Measurements from ENCODE around the gene PTCD3. TPM values are rescaled to one million over a fixed set of nuclear protein-coding genes. Genes with fewer than 3 reads are reported as not detected.

PTCD3 gene
- total RNA-seq, 1 donor from 2014 or later, result 131 TPM

DNA sequence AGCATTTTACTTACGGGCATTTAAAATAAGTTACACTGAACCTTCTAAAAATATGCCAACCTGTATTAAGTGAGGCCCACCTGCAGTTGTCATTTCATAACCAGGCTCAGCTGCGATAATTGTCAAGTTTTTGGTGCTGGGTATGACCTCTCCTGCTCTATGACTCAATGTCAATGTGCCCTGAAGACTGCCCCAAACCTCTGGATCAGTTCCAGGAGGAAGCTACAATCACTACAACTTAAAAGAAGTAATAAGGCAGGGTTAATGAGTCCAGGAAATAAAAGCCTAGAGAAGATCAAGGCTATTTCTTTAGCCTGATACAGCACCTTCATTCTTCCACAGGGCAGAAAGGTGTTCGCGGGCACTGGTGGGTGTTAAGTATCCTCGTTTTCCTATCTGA, 23.3 kb upstream of the PTCD3 start:
- no peak for DNase-seq

DNA sequence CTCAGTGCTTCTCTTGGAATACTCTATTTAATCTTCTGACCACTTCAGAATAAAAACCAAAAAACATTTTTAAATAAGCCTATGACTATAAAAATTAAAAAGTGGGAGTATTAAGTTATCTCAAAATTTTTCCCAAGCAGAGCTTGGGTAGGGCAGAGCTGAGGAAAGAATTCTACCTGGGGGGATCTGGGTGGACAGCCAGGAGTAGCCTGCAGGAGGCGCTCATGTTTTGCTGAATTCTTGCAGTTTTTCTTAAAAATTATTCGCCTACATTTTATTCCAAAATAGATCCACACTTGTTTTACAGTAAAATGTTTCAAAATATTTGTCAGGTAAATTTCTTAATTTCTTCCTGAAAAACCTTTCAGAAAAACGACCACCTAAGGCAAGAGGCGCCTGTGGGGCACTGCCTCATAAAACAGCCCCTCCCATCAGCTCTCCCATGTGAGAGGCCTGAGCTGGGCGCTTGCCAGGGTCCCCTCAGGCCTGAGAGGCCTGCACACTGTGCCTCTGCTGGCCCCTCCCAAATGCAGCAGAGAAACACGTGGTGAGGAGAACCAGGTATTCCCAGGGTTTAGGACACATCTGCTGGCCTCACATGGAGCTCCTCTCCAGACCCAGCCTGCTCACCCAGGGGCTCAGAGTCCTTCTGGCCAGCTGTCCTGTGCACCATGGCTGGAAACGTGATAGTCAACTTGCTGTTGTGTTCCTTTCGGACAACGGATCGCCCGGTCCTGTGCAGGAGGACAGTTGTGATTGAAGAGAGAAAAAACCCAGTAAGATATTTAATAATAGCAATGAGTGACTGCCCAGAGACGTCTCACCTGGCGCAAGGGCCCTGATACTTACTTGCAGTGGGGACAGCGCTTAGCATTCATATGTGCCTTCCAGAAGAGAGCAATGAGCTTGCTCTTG, 17.8 kb upstream of the PTCD3 start:
- DNase-seq, result no peak

DNA sequence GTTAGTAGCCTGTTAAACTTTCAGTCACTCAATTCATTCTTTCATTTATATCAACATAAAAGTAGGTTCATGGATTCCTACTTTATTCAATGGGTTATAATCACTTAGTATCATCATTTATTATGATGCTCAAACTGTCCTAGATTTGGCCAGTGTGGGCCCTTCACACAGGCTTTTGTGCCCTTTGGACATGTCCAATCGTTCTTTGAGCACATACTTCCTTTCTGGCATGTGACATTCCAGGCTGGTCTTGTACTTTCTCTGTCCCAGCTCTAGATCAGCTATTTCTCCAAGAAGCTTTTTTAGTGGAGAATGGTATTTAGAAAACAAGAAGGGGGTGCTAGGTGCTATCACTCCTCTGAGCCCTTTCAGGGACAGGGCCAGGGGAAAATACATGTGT, 11.8 kb upstream of the PTCD3 start:
- DNase-seq, result no peak

DNA sequence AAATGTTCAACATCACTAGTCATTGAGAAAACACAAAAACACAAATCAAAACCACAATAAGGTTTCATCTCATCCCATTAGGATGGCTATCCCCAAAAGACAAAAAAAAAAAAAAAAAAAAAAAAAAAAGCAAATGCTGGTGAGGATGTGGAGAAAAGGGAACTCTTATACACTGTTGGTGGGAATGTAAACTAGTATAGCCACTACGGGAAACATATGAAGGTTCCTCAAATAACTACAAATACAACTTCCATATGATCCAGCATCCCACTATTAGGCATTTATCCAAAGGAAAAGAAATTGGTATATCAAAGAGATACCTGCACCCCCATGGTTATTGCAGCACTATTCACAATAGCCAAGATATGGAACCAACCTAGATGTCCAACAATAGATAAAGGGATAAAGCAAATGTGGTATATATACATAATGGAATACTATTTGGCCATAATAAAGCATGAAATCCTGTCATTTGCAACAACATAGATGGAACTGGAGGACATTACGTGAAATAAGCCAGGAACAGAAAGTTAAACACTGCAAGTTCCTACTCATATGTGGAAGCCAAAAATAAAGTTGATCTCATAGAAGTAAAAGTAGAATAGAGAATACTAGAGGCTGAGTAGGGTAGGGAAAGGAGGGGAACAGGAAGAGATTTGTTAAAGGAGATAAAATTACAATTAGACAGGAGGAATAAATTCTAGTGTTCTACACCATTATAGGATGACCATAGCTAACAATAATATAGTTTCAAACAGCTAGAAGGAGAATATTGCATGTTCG, 8.7 kb upstream of the PTCD3 start:
- DNase-seq, result no peak

DNA sequence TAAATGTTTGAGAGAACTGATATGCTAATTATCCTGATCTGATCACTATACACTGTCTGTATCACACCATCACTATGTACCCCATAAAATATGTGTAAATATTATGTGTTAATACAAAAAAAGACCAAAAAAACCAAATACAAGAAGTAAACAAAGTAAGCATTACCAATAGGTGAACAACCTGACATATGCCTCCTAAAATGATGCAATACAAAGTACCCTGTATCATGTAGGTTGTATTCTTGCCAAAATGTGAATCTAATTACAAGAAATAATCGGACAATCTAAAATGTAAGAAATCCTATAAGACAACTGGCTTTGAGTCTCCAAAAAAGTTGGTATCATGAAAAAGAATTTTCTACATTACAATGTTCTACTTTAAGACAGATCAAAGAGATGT, 8.1 kb upstream of the PTCD3 start:
- no peak for DNase-seq

DNA sequence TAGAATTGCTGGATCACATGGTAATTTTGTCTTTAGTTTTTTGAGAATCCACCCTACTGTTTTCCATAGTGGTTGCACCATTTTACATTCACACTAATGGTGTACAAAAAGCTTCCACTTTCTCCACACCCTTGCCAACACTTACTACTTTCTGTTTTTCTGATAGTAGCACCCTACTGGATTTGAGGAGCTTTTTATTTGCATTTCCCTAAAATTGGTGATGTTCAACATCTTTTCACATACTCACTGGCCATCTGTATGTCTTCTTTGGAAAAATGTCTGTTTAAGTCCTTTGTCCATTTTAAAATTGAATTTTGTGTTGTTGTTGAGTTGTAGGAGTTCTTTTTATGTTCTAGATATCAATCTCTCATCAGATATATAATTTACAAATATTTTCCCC, 3.9 kb upstream of the PTCD3 start:
- no peak for DNase-seq

DNA sequence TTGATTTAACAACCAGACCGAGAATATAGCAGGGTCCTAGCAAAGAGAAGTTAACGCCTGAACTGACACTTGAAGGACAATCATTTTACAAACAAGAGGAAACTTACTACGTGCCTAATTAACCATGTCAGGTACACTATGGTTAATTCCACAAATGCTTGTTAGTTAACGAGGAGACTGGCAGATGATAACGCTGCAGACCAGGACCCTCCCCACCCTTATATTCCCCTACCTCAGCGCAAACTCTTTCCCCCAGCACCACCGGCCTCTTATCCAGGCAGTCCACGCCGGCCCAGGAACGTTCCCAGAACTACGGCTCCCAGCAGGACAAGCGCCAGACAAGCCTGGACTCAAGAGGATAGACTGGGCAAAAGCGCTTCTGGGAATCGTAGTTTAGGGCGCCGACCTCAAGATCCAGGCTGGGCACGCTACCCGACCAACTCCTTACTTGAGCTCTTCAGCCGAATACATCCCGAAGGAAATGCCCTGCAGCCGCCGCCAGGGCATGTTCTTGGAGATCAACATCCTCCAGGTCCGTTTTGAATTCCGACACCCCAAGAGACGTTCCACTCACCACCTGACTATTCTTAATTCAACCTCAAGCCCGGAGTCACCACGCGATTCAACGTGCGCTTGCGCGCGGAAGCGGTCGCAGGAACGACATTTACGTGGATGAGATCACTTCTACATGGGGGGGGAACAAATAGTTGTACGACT, 625 bp upstream of the PTCD3 start, which contains the start of gene POLR1A:
POLR1A (minus strand) TSS at position 635 of the 717 bp plus-strand sequence; CDS start at position 525, 110 bp downstream.
- DNase-seq, result peak; percentile 94

DNA sequence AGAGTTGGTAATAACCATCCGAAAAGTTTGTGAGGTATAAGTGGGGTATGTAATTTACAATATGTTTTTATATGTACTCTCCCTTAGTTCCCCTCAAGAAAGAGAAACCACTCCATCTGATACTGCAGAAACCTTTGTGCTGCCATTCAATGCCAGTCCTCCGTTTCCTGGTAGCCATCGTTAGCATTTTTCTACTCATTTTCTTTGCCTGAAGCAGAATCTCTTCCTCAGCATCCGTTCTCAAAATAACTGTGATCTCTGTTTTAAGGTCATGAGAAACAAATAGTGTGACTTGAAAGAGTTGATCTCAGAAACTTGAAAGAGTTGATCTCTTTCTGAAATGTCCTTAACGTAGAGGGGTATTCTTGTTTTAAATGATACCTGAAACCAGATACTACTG, 996 bp downstream of the PTCD3 start:
- DNase-seq, result no peak

DNA sequence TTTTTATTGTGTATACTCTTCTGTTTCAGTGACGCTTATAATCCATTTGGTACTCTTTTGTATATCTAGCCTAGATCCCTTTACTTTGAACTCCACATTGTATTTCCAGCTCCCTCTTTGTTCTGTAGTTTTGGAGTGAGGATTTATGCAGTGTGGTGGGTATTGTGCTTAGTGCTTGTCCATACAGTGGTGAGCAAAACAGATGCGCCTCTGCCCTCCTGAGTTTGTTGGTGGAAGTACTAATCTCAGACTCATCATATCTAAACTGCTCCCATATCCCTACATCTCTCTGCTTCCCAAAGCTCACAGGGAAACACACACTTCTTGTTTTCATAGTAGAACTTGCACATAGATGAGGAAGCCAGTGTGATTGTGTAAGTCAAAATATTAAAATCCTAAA, 12.1 kb downstream of the PTCD3 start:
- no peak for DNase-seq

DNA sequence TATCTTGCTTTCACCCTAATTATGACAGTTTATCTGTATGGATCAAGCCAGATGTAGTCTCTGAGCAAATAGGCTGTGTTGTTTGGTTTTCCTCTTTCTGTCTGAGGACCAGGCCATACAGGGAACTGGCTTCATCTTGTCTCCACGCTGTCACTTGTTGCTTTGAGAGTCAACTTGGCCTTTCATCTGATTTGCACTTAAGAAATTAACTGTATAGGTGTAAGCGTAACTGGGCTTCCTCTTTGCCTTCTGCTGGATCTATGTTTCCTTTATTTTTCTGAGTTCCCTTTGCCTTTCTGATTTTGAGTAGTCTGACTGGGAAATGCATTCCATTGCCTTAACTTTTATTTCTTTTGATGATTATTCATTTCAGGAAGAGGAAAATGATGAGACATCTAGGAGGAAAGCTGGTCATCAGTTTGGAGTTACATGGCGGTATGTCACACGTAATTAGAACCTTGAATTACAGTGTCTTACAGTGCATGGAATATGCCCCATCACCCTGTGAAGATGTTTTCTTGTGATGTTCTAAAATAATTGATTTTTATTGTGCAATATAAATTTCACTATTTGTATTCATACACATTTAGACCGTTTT, 17.4 kb downstream of the PTCD3 start:
- DNase-seq, result no peak

DNA sequence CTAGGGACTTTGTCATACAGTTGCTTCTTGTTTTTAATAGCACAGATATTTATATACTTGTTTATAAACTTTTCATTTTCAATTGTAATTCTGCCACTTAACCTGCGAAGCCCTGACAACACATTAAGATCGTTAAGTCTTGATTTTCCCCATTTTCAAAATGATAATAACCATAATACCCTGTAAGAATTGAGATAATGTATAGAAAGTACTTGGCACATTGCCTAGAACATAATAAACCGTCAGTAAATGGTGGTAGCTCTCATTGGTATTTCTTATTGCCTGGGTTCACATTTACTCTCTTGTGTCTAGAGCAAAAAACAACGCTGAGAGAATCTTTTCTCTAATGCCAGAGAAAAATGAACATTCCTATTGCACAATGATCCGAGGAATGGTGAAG, 18.6 kb downstream of the PTCD3 start:
- DNase-seq, result no peak

DNA sequence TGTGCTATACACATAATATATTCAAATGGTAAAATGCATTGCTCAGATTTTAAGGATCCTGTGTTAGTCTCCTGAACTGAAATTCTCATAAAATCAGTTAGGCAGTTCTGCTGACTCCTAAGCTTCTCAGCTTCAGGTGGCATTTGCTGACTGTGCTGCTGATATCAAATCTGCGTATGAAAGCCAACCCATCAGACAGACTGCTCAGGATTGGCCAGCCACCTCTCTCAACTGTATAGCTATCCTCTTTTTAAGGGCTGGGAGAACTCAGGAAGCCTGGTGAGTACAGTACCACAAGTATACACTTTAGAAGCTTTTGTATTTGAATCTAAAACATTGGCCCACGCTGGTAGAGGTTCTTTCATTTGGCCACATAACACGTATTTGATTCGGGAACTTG, 28.7 kb downstream of the PTCD3 start:
- DNase-seq, result no peak

DNA sequence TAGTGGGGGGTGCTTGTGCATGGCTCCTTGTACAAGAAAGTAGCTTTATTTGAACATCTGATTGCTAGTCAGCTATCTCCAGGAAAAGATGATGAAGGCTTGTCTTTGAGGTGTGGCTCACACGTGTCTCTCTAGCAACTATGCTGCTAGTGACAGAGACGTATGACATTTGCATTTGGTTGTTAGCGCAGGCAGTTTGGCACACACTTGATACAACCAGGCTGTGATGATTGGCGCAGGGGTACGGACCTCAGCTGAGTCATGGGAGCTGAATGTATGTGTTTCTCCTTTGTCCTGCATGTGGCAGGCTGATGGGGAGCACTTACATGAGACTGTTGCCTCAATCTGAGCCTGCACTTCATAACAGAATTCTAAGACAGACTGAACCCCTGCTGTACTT, 29.6 kb downstream of the PTCD3 start:
- no peak for DNase-seq

DNA sequence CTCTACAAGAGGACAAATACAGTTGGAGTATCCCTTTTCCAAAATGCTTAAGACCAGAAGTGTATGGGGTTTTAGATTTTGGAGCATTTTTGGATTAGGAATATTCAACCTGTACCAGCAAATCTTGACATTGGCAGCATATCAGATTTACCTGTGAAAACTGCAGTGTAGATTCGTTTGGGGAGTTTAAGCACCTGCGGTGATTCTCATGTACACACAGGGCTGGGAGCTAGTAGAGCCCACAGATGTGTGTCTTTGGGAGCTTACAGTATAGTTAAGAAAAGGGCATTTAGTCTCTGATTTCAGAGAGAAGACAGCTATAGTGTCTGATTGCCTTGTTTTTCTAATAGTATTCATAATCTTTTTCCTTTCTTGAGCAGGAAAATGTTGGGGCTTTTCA, 30.1 kb downstream of the PTCD3 start:
- DNase-seq, result no peak

DNA sequence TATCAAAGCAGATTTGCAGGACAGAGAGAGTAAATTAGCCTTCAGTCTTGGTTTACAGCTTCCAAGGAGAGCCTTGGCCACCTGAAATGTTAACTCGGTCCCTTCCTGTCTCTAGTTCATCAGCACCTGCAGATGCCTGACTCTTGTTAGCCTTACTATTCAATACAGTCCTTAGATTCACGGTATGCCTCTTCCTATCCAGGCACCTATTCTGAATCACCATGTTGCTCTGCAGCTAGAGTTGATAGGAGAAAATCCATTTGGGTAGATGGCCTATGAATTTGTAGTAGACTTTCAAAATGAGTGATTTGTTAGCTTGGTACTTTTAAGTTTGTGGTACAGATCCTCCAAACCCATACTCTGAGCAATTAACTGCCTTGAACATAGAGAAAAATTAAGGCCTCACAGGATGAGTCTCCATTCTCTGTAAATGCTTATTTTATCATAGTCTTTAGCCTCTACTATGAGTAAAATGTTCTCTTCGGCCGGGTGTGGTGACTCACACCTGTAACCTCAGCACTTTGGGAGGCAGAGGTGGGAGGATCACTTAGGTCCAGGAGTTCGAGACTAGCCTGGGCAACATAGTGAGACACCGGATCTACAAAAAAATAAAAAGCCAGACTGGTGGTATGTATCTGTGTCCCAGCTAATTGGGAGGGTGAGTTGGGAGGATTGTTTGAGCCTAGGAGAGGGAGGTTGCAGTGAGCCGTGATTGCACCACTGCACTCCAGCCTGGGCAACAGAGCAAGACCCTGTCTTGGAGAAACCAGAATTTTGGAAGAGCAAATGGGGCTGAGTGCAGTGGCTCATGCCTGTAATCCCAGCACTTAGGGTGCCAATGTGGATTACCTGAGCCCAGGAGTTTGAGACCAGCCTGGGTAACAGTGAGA, 32.9 kb downstream of the PTCD3 start:
- no peak for DNase-seq

DNA sequence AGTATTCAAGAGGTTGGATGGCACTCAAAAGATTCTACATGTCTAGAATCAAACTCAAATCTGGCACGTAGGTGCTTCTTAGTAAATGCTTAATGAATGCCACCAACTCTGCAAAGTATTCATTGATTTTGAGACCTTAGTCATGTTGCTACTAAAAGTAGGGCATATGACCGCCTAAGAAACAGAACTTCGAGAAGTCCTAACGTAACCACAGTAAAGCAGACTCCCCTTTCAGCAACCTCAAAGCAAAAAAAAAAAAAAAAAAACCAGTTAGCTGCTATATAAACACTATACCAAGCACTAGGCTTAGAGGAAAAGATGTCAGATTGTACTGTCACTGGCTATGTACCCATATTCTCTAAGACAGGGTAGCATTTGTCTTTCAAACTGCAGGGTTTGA, 33.9 kb downstream of the PTCD3 start:
- no peak for DNase-seq

DNA sequence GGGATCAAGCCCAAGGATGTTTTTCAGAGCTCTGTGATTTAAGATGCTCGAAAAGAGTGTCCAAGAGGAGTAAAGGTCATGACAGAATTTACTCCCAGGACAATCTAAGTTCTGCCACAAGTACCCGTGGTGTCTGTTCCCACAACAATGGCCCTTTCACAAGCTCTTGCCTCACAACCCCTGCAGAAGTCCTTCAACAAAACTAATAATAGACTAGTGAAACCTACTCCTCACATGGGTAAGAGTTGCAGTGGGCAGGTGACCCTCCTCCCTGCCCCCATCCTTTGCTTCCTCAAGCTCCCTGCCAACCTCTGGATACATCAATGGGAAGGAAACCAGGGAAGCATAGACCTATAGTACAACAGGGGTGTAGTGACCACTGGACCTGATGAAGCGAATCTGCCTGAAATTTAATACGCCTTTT, 34.9 kb downstream of the PTCD3 start:
- DNase-seq, result no peak

DNA sequence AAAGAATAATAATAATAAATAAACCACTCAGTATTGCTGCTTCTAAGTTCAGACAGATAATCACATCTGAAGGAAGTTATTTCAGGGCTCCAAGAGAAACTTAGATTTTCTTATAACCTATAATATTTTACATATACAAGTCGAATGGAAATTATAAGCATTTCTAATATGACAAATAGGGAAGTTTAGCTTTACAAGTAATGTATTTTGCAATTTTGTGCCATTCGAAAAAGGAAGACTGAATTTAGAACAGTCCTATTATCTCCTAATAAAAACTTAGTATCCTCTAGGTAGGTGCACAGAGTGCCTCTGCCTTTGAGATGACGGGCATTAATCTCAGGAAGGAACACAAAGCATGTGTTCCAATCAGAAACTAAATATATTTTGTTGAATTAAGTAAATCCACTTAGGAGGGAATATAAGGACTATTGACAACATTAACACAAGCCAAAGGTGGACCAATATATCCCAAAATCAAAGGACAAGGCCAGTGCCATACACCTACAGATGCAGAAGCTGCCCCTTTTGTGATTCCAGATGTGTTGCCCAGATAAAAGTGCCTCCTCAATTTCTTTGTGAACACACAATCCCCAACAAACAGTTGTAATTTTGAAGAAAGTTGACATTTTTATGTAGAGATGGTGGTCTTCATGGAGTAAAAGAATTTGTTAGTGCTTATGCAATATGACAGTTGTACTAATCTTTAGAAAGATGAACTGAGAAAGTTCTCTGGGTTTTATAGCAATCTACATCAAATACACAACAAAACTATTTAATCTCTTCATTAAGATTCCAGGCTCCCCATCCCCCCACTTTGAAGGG, 36.6 kb downstream of the PTCD3 start:
- no peak for DNase-seq

DNA sequence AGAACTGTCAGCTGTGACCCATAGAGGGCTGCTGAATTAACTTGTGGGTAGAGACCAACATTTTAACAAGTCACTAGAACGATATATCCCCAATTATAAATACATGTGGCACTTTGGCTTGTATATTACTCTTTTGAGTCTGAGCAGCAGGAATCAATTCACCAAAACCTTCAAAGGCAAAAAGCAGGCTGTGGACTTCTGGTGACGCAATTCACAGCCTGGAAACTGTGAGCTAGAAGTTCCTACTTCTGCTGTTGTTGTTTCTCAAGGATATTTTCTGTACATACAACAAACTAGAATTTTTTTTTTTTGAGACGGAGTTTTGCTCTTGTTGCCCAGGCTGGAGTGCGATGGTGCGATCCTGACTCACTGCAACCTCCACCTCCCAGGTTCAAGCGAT, 37.3 kb downstream of the PTCD3 start:
- DNase-seq, result no peak

DNA sequence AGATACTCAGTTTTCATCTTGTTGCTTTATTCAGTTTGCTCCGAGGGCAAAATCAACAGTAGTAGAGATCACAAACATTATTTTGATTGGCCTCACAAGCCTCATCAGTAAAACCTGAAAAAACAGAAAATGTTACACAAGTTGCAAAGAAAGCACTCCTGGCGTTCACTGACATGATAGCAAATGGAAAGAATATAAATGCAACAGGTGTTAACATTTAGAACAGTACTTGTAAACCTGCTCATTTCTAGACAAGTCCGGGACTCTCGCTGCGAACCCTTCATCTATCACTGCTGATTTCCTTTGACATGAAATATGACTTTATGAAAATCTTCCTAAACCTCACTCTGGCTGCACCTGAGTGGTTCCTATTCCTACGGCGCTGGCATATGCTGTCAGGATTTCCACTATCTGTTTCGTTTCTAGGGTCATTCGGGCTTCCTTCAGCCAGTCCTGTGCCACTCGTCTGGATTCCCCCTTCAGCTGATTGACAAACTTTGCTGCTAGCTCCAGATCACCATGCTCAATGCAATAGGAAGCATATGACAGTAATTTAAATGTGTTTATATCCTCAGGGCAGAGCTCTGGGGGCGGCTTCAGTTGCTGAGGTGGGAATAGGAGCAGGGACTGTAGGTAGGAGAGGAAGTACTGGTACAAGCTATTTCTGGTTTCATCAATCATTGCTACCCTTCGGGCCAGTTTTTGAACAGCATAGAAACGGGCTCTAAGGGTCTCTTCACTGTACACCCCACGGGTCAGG, 38.1 kb downstream of the PTCD3 start:
- DNase-seq, result no peak
